Right lobe of liver (tissue), 6 donors: ENCODE data around the gene C1GALT1. TPM values are rescaled to one million over a fixed set of nuclear protein-coding genes. Genes with fewer than 3 reads are reported as not detected.
"Not testable (repeated sequence)": the region's sequence is repeated elsewhere in the genome, so short reads cannot be mapped to it uniquely, and the experiment has no call there.

Experiments used
- ATAC-seq, 4 donors: fragments of 200-7000 bp; cut with Tn5 transposase; one replicate each; pipeline ENCODE4 v1.9.1; 2020; ENCODE audit warnings: mild to moderate bottlenecking in 4 of 4, moderate library complexity in 4 of 4
- DNase-seq, 3 donors: peaks; one replicate each; pipeline ENCODE4 v3.0.0-alpha.2; 2020
- H3K27ac ChIP-seq, 3 donors: fragments of 200-600 bp; one replicate each; pipeline ENCODE4 v1.8.0; 2022
- H3K27me3 ChIP-seq, 2 donors: fragments of 200-600 bp; one replicate each; pipeline ENCODE4 v1.8.0; 2022
- H3K36me3 ChIP-seq, 4 donors: fragments of 200-600 bp; sonication (generic) in 1 of 4; one replicate each; pipeline versions ENCODE4 v1.5.1 to v1.8.0; 2017 to 2022; ENCODE audit warnings: control low read depth in 1 of 4
- H3K4me1 ChIP-seq, 4 donors: fragments of 200-600 bp; sonication (generic) in 1 of 4; one replicate each; pipeline versions ENCODE4 v1.5.1 to v1.8.0; 2017 to 2022; ENCODE audit warnings: control low read depth in 1 of 4
- H3K4me3 ChIP-seq, 3 donors: fragments of 200-600 bp; one replicate each; pipeline ENCODE4 v1.8.0; 2022
- H3K9me3 ChIP-seq, 4 donors: fragments of 200-600 bp; sonication (generic) in 1 of 4; one replicate each; pipeline versions ENCODE4 v1.5.1 to v1.8.0; 2017 to 2022; ENCODE audit warnings: control low read depth in 1 of 4
- CTCF ChIP-seq, 4 donors: fragments of 200-600 bp in 3 of 4; fragments of 450-650 bp in 1 of 4; IDR thresholded peaks; one replicate each; pipeline versions ENCODE4 v1.5.1 to v1.8.0; 2016 to 2022; ENCODE audit warnings: antibody characterized with exemption in 4 of 4, mild to moderate bottlenecking in 2 of 4
- POLR2A ChIP-seq: fragments of 450-650 bp; IDR thresholded peaks from one replicate; pipeline ENCODE4 v1.6.1; 2017; ENCODE audit warnings: antibody characterized with exemption, mild to moderate bottlenecking
- WGBS: methylation state at CpG from one replicate; pipeline ENCODE4 v1.1.6; 2018; ENCODE audit warnings: low coverage, low lambda C conversion rate; ENCODE audit not compliant: insufficient coverage; ENCODE audit errors: missing lambda C conversion rate; 5-methylcytosine and 5-hydroxymethylcytosine counted together
- intact Hi-C, 2 donors: fragments of 100-400 bp; cut with DNase I; formaldehyde crosslinking; loops; one replicate each; pipeline versions ENCODE4 v1.11.2 to v1.14.1; 2022
- total RNA-seq, 6 experiments: library from RNA; depleted of rRNA in 2 of 6; stranded (reverse); fragments of >200 nt in 2 of 6; fragmentation: NEBNext Ultra II Directional in 3 of 6; extraction: Animal tissue kit (Norgen Biotek cat#: 25700) in 3 of 6; gene quantifications; one replicate each; pipeline versions ENCODE4 v1.1.0 to v1.2.4, GENCODE V29; 2016 to 2023
- donor health status: DM: no; HTN: yes; CAD: no.
- donor health status: DM: no; HTN: no; CAD: no.
- donor health status: DM: no; HTN: no; CAD: no.
- donor health status: DM: no; HTN: yes; CAD: no.
- donor health status: DM: no; HTN: yes; CAD: no.

C1GALT1 gene
- total RNA-seq, 6 experiments from 2014 or later: 10.1 to 16.6 (median 13.1) TPM

GRCh38 chr7:7148798-7149481 lies 33.4 kb upstream of the C1GALT1 start:
- DNase-seq: no peak
- intact Hi-C loops: no loop called here
- no peaks in the 10 kb centered on the region for H3K9me3 ChIP-seq
- H3K27me3 ChIP-seq: no peaks in the 10 kb centered on the region
- H3K36me3 ChIP-seq: no peaks in the 10 kb centered on the region
- no peaks in the 10 kb centered on the region for H3K4me1 ChIP-seq
- ATAC-seq: no peak
- no peak overlapping the region for H3K4me3 ChIP-seq
- no peak for TF ChIP-seq POLR2A
- TF ChIP-seq CTCF (IDR thresholded peaks at IDR 0.05): no peak
- 78% methylated on average over 7 of the region's 7 CpGs for WGBS
- no peak overlapping the region for H3K27ac ChIP-seq

- intact Hi-C loops: no loop called here
- H3K9me3 ChIP-seq: no peaks in the 10 kb centered on the region
- no peaks in the 10 kb centered on the region for H3K4me1 ChIP-seq
- WGBS: 57% methylated on average over 3 of the region's 3 CpGs
- ATAC-seq: no peak
- H3K36me3 ChIP-seq: no peaks in the 10 kb centered on the region
- no peak overlapping the region for H3K4me3 ChIP-seq
- TF ChIP-seq CTCF (IDR thresholded peaks at IDR 0.05): no peak
- TF ChIP-seq POLR2A: no peak
- H3K27me3 ChIP-seq: no peaks in the 10 kb centered on the region
- no peak for DNase-seq
- no peak overlapping the region for H3K27ac ChIP-seq
These were observed 31.1 kb upstream of the C1GALT1 start for GRCh38 chr7:7151285-7151684.

- H3K27ac ChIP-seq: no peak overlapping the region
- TF ChIP-seq POLR2A (no peak), CTCF (IDR thresholded peaks at IDR 0.05) (no peak)
- no peaks in the 10 kb centered on the region for H3K9me3 ChIP-seq
- H3K36me3 ChIP-seq: no peaks in the 10 kb centered on the region
- DNase-seq (no peak), ATAC-seq (no peak)
- no peaks in the 10 kb centered on the region for H3K4me1 ChIP-seq
- intact Hi-C loops: no loop called here
- WGBS: 45% methylated on average over 1 of the region's 1 CpG
- H3K4me3 ChIP-seq: no peak overlapping the region
- H3K27me3 ChIP-seq: no peaks in the 10 kb centered on the region
These were observed 30.5 kb upstream of the C1GALT1 start for GRCh38 chr7:7151865-7152264.

GRCh38 chr7:7152315-7152714 lies 30.0 kb upstream of the C1GALT1 start:
- WGBS: 95% methylated on average over 7 of the region's 11 CpGs
- Histone ChIP-seq H3K4me1 (no peaks in the 10 kb centered on the region), H3K36me3 (no peaks in the 10 kb centered on the region), H3K4me3 (no peak overlapping the region), H3K27ac (no peak overlapping the region), H3K27me3 (no peaks in the 10 kb centered on the region), H3K9me3 (no peaks in the 10 kb centered on the region)
- no peak for TF ChIP-seq POLR2A
- TF ChIP-seq CTCF (IDR thresholded peaks at IDR 0.05): no peak
- intact Hi-C loops: no loop called here
- no peak for ATAC-seq
- DNase-seq: no peak

GRCh38 chr7:7154355-7154754 lies 28.0 kb upstream of the C1GALT1 start:
- H3K9me3 ChIP-seq, H3K4me3 ChIP-seq, intact Hi-C loops, DNase-seq, H3K36me3 ChIP-seq, H3K4me1 ChIP-seq, H3K27ac ChIP-seq, H3K27me3 ChIP-seq, ATAC-seq: not testable (repeated sequence)
- WGBS: 50% methylated on average over 1 of the region's 1 CpG
